Measurements from ENCODE around the gene NR6A1. TPM values are rescaled to one million over a fixed set of nuclear protein-coding genes. Genes with fewer than 3 reads are reported as not detected.

The NR6A1 gene
- total and polyA plus RNA-seq, 2 of the 8 experiments (the other 6 are each of a cell fraction or from before 2014, with no cell fraction given) = 93.2 to 237 TPM

DNA sequence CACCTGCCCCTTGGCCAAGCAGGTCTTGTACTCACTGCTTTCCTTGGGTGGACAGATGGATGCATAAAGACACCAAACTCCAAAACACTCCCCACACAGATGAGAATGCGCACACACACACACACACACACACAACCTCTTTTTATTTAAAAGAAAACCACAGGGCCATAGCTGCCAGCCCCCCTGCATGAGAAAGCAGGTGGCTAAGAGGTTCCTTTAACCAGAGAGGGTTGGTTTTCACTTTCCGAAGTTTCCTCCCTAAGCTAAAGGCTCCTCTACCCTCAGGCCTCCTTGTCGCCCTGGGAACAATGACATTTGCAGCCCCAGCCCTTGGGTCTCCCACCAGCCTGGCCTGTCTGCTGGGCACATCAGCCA lies 275.0 kb downstream of the NR6A1 start:
- no peak overlapping the region for H3K14ac ChIP-seq (ENCODE audit: insufficient read length)
- H3K9ac ChIP-seq (replicated peaks in 1 of 4; ENCODE audit: extremely low read depth in 1 of 4, low read depth in 3 of 4, low read length in 3 of 4) = no peak overlapping the region
- H3K18ac ChIP-seq (ENCODE audit: extremely low read depth, low read length) = no peak overlapping the region
- DNase-seq (ENCODE audit: low read depth in 1 of 2, low spot score in 2 of 2) (no peak), FAIRE-seq (no peak)
- no peaks in the 10 kb centered on the region for H3K23me2 ChIP-seq (ENCODE audit: low read depth, low read length)
- H2BK120ac ChIP-seq (replicated peaks; ENCODE audit: low read depth, low read length) = no peak overlapping the region
- no peak overlapping the region for H4K91ac ChIP-seq (replicated peaks; ENCODE audit: insufficient read length, low read length)
- H3K9me3 ChIP-seq (ENCODE audit: insufficient read depth in 2 of 2, low read depth in 1 of 2, low read length in 1 of 2) = no peaks in the 10 kb centered on the region
- H3K23ac ChIP-seq (ENCODE audit: insufficient read length) = no peak overlapping the region
- no peak overlapping the region for H2BK5ac ChIP-seq (ENCODE audit: low read depth, low read length)
- H3K27ac ChIP-seq (ENCODE audit: low read depth, low read length) = no peak overlapping the region
- H3K4ac ChIP-seq (replicated peaks; ENCODE audit: insufficient read length, low read depth, low read length) = no peak overlapping the region
- H2AK5ac ChIP-seq (ENCODE audit: low read depth, low read length) = no peak overlapping the region
- no peak overlapping the region for H2AFZ ChIP-seq (ENCODE audit: low read length)
- no peak overlapping the region for H3K56ac ChIP-seq (replicated peaks; ENCODE audit: insufficient read length, low read depth, low read length)
- H3K4me2 ChIP-seq (ENCODE audit: insufficient read depth in 1 of 2, low read depth in 2 of 2, low read length in 2 of 2) = no peak overlapping the region
- H3K27me3 ChIP-seq (replicated peaks in 1 of 4; ENCODE audit: control insufficient read depth in 3 of 4, extremely low read depth in 1 of 4, insufficient read depth in 3 of 4, low read length in 3 of 4) = peaks cover 0 to 5% (median 3%) of the 10 kb centered on the region in 4 experiments; a peak in 5 of 7 replicates
- WGBS, 2 experiments (ENCODE audit: extremely low coverage in 1 of 2, insufficient coverage in 1 of 2, insufficient read length in 1 of 2, insufficient replicate concordance in 2 of 2, low coverage in 1 of 2, low lambda C conversion rate in 2 of 2, missing lambda C conversion rate in 1 of 2) = 91% methylated on average over 3 of the region's 3 CpGs; no CpG with 5 or more reads in 1 of the 2 experiments
- H3K79me1 ChIP-seq (ENCODE audit: low read depth, low read length) = no peaks in the 10 kb centered on the region
- CTCF ChIA-PET (ENCODE audit: partially characterized antibody) = interaction anchor here (1.2 to 2.8 kb wide), 6 partner anchors 7 to 215 kb away, joined by 4 to 9 read pairs (median 6); no protein-coding TSS in a partner anchor
- H4K20me1 ChIP-seq (replicated peaks in 1 of 2; ENCODE audit: control insufficient read depth in 1 of 2, insufficient read depth in 2 of 2, low read length in 2 of 2) = peaks cover 0 to 2% of the 10 kb centered on the region in 2 experiments
- H4K8ac ChIP-seq (ENCODE audit: extremely low read depth, insufficient read depth, low read length) = no peak overlapping the region; the same call in 1 of the 2 replicates
- H3K36me3 ChIP-seq (ENCODE audit: control insufficient read depth in 2 of 4, insufficient read depth in 4 of 4, low read length in 3 of 4) = no peaks in the 10 kb centered on the region
- no peak overlapping the region for H4K5ac ChIP-seq (ENCODE audit: insufficient read length, low read depth, low read length)
- no peak overlapping the region for H2BK12ac ChIP-seq (ENCODE audit: low read depth, low read length)
- no peak overlapping the region for H3K4me3 ChIP-seq (ENCODE audit: extremely low read depth in 1 of 4, insufficient read depth in 2 of 4, low read depth in 3 of 4, low read length in 4 of 4)
- no peak overlapping the region for H2BK20ac ChIP-seq (ENCODE audit: low read length)
- no peak overlapping the region for H2BK15ac ChIP-seq (ENCODE audit: low read length)
- peaks cover 0 to 2% (median 0%) of the 10 kb centered on the region in 4 experiments; a peak in 2 of 7 replicates for H3K4me1 ChIP-seq (replicated peaks in 1 of 4; ENCODE audit: control insufficient read depth in 3 of 4, insufficient read depth in 4 of 4, low read length in 3 of 4)
- H3K79me2 ChIP-seq (ENCODE audit: control insufficient read depth in 1 of 2, insufficient read depth in 2 of 2, low read length in 2 of 2) = no peaks in the 10 kb centered on the region
- POLR2A ChIA-PET (ENCODE audit: partially characterized antibody) = interaction anchor here (3.6 kb wide), 1 partner anchor 9 kb away, joined by 11 read pairs; no protein-coding TSS in a partner anchor
- no peak for TF ChIP-seq SP1 (IDR thresholded peaks at IDR 0.05; ENCODE audit: low read depth, low read length)
- TF ChIP-seq RBBP5 (IDR thresholded peaks at IDR 0.05; ENCODE audit: borderline replicate concordance, low read depth, low read length) = no peak
- TF ChIP-seq, protein P1, sequence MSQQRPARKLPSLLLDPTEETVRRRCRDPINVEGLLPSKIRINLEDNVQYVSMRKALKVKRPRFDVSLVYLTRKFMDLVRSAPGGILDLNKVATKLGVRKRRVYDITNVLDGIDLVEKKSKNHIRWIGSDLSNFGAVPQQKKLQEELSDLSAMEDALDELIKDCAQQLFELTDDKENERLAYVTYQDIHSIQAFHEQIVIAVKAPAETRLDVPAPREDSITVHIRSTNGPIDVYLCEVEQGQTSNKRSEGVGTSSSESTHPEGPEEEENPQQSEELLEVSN (IDR thresholded peaks at IDR 0.05) = no peak
- TF ChIP-seq, protein P2, sequence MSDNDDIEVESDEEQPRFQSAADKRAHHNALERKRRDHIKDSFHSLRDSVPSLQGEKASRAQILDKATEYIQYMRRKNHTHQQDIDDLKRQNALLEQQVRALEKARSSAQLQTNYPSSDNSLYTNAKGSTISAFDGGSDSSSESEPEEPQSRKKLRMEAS (IDR thresholded peaks at IDR 0.05) = no peak
- no peak for TF ChIP-seq CHD2 (IDR thresholded peaks at IDR 0.05; ENCODE audit: low read length)
- TF ChIP-seq POU5F1 (IDR thresholded peaks at IDR 0.05; ENCODE audit: low read depth, low read length) = no peak
- TF ChIP-seq, protein P3, sequence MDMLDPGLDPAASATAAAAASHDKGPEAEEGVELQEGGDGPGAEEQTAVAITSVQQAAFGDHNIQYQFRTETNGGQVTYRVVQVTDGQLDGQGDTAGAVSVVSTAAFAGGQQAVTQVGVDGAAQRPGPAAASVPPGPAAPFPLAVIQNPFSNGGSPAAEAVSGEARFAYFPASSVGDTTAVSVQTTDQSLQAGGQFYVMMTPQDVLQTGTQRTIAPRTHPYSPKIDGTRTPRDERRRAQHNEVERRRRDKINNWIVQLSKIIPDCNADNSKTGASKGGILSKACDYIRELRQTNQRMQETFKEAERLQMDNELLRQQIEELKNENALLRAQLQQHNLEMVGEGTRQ (IDR thresholded peaks at IDR 0.05; ENCODE audit: low read length) = no peak
- TF ChIP-seq KDM4A (IDR thresholded peaks at IDR 0.05; ENCODE audit: low read depth, low read length, severe bottlenecking) = no peak
- no peak for TF ChIP-seq TBP (IDR thresholded peaks at IDR 0.05; ENCODE audit: low read depth, low read length)
- no peak for TF ChIP-seq GABPA (IDR thresholded peaks at IDR 0.05; ENCODE audit: borderline replicate concordance, insufficient read depth, low read length)
- TF ChIP-seq SIRT6 (IDR thresholded peaks at IDR 0.05; ENCODE audit: low read length) = no peak
- TF ChIP-seq HDAC2 (IDR thresholded peaks at IDR 0.05; ENCODE audit: borderline replicate concordance in 1 of 2, low read depth in 2 of 2, low read length in 2 of 2) = no peak

Measured in H1 (cell line).